Stimulated activated CD4-positive, alpha-beta T cell treated with anti-CD3 and anti-CD28 coated beads, TNF-alpha, amount 100 ng/mL, for 4 hours (primary cell): ENCODE measurements around the gene ZBTB46.

ENCODE experiments used
- DNase-seq, 3 experiments: peaks; one replicate each; pipeline ENCODE4 v3.0.0-alpha.2; 2020; ENCODE audit warnings: low read depth in 3 of 3

ZBTB46 gene

DNA sequence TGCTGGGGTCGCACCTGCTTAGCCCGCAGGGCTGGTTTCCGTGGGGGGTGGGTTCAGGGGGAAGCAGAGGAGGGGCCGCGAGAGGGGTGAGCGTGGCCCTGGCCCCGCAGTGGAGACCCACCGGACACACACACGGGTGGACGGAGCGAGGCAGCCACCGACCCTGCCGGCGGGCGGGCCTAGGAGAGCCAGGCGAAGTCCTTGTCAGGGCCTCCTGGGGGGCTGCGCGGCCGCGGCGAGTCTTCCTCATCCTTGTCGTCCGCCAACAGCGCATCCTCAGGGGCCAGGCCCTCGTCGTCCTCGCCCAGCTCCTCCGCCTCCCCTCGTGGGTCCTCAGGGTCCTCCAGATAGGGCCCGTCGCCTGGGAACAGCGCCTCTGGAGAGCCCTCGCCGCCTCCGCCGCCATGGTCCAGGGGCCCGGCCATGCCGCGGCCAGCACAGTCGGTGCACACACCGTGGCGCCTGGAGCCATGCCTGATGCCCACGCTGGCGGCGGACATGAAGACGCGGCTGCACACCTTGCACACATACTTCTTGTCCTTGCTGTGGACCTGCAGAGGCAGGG is 84.2 kb downstream of the ZBTB46 start:
- DNase-seq = no peak

DNA sequence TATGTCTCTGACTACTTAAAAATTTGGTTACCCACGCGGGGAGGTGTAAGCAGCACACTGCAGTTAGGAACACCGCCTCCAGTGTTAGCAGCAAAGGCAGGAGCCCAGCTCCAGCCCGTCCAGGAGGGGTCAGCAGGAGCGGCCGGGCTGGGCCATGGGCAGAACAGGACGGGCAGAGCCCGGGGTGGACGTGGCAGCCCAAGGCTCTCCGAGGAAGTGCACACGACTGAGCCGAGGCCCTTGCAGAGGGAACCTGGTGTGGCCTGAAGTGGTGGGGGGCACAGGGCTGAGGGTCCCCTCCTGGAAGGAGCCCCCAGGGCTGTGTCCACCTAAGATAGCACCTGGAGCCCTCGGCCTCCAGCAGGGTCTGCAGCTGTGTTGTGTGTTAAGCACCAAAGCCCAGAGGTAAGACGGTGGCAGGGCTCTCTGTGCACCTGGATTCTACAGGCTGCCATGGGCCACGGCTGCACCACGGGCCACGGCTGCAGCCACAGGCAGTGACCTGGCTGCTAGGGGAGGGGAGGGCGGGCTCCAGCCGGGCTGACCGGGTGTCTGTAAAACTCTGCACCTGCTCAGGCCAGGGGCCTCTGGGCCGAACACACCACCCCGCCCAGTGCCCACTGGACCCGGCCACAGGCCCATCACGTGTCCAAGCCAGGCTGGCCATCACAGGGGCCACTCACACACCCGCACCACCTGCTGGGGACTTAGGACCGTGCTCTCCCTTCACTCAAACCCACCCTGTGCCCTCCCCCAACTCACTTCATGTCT is 84.9 kb downstream of the ZBTB46 start:
- DNase-seq = no peak

DNA sequence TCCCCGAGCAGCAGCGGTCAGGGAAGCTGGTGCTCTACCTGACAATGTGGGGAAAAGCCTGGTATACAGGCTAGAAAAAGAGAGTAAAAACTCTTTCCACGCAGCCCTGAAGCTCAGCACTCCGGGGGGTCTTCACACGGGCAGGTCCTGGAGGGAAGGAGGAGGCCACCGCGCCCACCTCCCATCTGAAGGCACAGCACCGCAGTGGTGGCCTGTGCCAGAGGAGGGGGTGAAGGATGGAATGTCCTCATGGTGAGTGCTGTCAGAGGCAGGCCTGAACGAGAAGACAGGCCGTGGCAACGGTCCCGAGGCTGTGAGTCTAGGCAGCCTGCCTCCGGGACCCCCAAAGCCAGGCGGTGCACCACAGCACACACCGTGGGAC is 85.6 kb downstream of the ZBTB46 start:
- DNase-seq = no peak

DNA sequence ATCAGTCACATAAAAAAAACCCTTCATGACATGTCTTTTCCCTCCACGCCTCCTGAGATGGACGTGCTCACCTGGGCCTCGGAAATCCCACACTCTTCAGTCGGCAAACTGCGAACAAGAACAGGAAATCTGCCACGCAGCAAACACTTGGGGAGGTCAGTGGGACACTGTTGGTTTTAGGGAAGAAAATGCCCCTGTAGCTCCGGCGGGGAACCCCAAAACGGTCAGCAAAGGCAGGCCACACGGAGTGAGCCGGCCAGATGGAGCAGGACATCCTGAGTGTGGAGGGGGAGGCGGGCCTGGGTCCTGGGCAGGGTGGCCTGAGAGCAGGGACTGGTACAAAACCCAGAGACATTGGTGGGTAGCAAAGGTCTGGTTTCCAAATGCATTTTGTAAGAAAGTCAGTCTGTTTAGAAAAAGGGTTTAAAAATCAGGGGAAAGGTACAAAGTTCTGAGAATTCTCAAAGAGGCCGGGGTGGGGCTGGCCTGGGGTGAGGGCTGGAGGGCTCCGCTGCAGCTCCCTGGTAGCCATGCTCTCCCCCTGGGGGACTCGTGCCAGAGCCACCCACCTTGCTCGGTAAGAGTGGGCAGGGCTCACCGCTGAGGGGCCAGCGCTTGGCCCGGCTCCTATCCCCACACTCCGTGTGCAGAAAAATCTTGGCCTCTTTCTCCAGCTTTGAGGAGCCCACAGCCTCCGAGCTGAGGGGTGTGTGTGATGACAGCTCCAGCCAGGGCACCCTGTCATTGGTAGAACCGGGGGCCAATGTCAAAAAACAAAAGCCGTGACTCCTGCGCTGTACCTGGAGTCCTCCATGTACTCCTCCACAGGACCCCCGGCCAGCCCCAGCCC is 86.3 kb downstream of the ZBTB46 start:
- DNase-seq = no peak

DNA sequence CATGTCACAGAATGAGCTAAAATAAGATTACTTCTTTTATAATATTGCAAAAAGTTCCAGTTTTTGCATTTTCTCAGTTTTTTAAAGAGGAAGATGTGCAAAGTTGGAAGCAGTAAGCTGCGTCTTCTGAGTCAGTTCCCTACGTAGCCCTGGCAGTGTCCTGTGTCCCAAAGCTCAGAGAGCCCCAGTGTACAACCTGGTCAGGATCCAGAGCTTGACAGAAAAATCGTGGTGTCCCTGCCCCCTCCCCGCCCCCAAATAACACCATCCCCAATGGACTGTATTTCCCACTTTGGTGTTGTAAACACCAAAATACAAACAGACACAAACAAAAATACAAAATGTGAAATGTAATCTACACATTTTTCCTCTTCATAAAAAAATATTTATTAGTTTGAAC is 86.9 kb downstream of the ZBTB46 start:
- DNase-seq = no peak

DNA sequence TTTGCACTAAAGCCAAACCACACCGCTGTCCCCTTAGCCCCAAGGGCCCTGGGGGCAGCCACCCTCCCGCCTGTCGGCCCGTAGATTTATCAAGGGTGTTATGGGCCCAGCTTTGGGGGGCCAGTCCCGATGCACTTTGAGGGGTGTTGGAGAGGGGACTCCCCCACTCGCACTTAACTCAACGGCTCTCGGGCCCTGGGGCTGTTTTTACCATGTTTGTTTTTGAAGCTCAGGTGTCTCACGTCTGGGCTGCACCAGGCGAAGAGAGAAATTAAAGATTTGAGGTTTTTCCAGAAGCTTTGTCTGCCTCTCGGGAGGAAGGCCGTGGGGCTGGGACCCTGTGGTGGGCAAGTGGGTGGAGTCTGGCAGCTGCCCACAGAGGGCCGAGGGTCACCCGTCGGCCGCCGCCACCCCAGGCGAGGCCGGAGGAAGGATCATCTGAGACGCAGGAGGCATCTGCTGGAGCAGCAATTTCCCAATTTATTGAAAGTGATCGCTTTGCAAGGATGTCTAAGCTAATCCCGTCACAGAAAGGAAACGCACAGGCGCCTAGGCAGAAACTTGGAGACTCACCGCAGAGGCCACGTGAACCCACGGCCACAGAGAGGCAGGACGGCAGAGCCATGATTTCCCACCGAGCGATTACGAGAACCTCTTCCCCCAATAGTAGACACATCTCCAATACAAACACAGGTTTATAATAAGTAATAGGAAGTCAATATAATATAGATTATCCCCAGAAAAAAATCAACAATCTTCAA is 87.7 kb downstream of the ZBTB46 start:
- DNase-seq = no peak

DNA sequence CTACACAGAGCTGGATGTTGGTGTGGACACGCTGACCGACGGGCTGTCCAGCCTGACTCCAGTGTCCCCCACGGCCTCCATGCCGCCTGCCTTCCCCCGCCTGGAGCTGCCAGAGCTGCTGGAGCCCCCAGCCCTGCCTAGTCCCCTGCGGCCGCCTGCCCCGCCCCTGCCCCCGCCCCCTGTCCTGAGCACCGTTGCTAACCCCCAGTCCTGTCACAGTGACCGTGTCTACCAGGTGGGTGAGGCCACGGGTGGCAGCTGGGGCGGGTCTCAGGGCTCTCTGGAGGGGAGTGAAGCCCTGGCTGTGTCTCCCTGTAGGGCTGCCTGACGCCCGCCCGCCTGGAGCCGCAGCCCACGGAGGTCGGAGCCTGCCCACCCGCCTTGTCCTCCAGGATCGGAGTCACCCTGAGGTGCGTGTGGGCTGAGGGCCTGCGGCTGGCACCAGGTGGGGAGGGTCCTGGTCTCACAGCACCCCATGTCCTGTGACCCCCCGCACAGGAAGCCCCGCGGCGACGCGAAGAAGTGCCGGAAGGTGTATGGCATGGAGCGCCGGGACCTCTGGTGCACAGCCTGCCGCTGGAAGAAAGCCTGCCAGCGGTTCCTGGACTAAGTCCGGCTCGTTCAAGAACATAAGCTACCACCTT is 88.6 kb downstream of the ZBTB46 start:
- no peak for DNase-seq

DNA sequence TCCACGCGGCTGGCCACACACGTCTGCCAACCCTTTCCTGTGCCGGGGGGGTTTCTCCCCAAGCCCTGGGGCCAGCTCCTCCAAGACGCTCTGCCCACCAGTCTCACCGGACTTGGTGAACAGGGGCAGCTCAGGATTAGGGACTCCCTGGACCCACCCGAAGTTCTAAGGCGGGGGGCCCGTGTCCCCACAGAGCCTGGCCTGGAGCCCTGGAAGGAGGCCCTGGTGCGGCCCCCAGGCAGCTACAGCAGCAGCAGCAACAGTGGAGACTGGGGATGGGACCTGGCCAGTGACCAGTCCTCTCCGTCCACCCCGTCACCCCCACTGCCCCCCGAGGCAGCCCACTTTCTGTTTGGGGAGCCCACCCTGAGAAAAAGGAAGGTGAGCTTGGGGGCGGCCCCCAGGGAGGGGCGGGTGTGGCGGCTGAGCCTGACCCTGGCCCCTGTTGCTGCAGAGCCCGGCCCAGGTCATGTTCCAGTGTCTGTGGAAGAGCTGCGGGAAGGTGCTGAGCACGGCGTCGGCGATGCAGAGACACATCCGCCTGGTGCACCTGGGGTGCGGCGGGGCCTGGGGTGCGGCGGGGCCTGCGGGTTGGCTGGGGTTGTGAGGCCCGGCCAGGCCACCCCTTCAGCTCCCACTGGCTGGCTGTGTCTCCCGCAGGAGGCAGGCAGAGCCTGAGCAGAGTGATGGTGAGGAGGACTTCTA is 89.2 kb downstream of the ZBTB46 start:
- DNase-seq = no peak

DNA sequence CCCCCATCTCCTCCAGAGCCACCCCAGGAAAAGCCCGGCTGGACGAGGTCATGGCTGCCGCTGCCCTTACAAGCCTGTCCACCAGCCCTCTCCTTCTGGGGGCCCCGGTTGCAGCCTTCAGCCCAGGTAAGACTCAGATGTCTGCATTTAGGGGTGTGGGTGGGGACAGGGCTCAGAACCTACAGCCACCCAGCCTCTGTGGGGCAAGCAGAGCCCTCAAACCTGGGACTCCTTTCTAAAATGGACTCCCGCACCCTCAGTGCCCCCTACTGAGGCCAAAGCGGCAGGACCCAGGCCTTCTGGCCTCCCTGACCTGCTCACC is 89.7 kb downstream of the ZBTB46 start:
- DNase-seq = no peak

DNA sequence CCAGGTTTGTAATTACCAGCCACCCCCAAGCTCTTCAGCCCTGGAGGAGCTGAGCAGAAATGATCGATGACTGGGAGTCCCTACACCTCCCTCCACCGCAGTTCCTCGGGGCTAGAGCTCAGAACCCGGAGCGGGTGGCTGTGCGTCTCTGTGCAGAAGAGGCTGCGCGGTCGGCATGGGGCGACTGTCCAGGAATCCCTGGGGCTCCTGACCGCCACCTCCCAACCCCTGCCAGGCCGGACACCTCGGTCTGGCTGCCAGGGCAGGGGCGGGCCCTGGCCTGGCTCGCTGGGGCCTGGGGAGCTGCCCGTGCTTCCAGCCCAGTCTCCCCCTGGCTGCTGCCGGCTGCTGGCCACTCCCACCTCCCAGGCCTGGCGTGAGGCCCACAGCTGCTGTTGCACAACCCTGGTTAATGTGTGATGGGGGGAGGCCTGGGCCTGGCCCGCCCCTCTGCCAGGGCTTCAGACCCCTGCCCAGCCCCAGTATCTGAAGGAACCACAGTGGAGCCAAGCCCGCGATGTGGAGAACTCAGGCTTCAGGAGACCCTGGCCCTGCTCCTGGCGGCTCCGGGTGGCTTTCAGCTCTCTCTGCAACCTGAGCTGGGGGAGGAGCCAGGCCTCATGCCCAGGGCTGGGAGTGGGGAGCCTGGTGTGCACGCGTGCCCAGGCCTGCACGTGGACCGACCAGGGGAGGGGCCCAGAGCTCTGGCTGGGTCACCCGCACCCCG is 90.3 kb downstream of the ZBTB46 start:
- no peak for DNase-seq

DNA sequence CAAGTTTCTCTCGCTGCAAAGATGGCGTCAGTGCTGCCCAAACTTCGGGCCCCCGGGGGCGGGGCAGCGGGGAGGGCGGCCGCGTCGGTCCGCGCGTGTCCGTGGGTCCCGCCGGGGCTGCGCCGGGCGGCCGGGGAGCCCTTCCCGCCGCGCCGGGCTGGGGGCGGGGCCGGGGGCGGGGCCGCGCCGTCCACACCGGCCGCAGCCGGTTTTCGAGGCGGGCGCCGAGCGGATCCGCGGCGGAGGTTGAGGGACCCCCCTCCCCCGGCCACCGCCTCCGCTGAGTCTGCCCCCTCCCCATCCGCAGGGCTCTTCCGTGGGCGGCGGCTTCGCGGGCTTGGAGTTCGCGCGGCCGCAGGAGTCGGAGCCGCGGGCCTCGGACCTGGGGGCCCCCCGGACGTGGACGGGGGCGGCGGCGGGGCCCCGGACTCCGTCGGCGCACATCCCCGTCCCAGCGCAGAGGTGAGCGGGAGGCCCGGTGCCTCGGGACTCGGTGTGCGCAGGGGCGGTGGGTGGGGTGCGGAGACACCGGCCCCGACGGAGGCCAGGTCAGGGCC is 90.9 kb downstream of the ZBTB46 start:
- DNase-seq = no peak

DNA sequence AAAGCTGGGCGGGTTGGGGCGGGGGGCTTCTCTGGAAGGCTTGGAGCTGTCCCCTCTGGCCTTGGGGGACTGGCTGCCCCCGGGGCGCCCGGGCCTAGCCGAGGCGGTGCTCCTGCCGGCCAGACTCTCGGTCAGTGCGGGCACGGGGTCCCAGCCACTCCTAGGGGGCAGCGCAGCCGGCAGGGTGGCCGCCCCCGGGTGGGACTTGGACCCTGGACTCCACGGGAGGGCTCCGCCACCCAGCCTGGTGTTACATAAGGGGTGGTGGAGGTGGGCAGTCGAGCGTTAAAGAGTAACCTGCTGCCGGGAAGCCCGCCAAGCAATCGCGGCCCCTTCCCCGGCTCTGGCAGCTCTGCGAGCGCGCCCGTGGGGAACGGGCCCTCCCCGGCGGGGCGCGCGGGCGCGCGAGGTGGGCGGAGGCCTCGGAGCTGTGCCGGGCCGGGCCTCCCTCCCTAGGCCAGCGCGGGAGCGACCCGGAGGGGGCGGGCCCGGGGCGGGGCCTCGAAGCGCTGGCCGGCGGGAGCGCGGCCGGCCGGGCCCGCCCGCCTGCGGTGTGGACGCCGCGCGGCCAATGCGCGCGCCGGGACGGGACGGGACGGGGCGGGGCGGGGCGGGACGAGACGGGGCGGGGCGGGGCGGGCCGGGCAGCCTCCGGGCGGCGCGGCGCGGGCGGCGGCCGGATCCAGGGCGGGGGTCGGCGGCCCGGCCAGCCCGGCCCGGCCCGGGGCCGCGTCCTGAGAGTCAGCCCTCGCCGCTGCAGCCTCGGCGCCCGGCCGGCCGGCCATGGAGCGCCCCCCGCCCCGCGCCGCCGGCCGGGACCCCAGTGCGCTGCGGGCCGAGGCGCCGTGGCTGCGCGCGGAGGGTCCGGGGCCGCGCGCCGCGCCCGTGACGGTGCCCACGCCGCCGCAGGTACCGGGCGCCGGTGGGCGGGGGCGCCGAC is 91.7 kb downstream of the ZBTB46 start, which contains the start of gene SLC2A4RG:
Gene SLC2A4RG, plus strand, starts transcription at position 647 of the 940 bp plus-strand sequence. Its CDS starts 137 bp downstream, at position 784.
- DNase-seq = peak in 1 of 3 experiments; percentile 56

DNA sequence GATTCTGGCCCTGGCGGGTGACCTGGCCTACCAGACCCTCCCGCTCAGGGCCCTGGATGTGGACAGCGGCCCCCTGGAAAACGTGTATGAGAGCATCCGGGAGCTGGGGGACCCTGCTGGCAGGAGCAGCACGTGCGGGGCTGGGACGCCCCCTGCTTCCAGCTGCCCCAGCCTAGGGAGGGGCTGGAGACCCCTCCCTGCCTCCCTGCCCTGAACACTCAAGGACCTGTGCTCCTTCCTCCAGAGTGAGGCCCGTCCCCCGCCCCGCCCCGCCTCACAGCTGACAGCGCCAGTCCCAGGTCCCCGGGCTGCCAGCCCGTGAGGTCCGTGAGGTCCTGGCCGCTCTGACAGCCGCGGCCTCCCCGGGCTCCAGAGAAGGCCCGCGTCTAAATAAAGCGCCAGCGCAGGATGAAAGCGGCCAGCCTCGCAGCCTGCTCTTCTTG is 92.4 kb downstream of the ZBTB46 start:
- no peak for DNase-seq

DNA sequence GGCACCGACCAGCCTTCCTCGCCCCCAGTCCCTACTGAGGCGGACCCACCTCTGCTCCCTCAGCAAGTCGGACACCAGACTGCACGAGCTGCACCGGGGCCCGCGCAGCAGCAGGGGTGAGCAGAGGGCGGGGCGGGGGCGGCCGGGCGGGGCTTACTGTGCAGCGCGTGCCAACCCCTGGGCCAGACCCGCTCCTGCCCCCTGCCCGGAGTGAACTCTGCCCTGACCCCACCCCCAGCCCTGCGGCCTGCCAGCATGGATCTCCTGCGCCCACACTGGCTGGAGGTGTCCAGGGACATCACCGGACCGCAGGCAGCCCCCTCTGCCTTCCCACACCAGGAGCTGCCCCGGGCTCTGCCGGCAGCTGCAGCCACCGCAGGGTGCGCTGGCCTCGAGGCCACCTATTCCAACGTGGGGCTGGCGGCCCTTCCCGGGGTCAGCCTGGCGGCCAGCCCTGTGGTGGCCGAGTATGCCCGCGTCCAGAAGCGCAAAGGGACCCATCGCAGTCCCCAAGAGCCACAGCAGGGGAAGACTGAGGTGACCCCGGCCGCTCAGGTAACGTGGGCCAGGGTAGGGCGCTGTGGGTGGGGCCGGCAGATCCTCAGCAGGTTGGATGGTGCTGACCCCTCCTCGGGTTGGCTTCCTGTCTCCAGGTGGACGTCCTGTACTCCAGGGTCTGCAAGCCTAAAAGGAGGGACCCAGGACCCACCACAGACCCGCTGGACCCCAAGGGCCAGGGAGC is 92.9 kb downstream of the ZBTB46 start:
- no peak for DNase-seq

DNA sequence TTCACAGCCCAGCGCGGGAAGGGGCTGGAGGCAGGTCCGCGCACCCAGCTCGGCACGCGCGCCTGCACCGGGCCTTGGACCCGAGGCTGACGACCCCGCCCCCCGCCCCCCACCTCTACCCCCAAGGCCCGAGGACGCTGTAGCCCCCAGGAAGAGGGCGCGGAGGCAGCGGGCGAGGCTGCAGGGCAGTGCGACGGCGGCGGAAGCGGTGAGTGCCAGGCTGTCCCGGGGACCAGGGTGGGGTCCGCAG is 93.4 kb downstream of the ZBTB46 start:
- no peak for DNase-seq

DNA sequence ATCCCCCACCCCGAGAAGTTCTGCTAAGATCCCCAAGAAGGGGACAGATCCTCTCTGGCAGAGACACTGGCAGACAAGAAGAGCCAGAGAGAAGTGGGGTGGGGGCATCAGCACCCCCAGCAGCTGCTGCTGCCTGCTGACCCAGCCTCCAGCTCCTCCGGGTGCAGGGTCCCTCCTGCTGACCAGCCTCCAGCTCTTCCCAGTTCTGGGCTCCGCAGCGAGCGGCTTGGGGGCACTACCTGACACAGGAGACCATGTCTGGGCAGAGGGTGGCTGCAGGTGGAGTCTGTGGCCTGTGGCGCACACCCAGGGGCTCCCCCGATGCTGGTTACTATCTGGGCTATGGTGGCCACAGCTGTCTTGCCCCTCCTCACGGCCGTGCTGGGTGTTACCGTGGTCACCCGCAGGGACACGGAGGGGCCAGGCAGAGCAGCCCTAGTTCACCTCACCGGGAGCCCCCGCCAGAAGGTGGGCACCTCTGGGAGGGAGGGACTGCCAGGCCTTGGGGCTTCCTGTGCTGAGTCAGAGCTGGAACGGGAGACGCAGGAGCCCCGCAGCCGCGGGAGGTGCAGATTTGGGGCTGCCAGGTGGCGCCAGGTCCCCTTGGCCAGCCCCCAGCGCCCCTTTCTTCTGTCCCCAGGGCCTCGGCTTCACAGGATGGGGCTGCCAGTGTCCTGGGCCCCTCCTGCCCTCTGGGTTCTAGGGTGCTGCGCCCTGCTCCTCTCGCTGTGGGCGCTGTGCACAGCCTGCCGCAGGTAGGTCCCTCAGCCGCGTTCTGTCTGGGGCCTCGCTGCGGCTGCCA is 94.0 kb downstream of the ZBTB46 start:
- DNase-seq = no peak
